Measurements from ENCODE around the gene GHR.

DNA sequence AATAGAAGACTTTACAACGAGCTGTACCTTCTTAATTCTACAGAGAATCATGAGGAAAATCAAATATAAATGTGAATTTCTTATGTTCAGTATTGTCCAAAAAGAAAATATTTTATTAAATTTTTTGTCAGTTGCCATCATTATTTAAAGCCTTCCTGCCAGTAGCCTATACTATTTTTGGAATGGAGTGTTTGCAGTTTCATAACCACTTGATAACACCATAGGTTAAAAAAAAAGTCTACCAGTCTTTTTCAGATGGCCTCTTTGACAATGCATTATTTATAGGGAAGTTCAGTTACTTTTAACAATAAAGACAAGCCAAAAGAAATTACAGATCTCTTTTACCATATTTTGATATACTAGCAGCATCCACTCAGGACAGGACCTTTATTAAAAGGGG is 253.1 kb downstream of the GHR start:
- TF ChIP-seq, protein P1, sequence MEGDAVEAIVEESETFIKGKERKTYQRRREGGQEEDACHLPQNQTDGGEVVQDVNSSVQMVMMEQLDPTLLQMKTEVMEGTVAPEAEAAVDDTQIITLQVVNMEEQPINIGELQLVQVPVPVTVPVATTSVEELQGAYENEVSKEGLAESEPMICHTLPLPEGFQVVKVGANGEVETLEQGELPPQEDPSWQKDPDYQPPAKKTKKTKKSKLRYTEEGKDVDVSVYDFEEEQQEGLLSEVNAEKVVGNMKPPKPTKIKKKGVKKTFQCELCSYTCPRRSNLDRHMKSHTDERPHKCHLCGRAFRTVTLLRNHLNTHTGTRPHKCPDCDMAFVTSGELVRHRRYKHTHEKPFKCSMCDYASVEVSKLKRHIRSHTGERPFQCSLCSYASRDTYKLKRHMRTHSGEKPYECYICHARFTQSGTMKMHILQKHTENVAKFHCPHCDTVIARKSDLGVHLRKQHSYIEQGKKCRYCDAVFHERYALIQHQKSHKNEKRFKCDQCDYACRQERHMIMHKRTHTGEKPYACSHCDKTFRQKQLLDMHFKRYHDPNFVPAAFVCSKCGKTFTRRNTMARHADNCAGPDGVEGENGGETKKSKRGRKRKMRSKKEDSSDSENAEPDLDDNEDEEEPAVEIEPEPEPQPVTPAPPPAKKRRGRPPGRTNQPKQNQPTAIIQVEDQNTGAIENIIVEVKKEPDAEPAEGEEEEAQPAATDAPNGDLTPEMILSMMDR (IDR thresholded peaks at IDR 0.05; ENCODE audit: low read length), result no peak
- no peak for TF ChIP-seq EZH2 (optimal IDR thresholded peaks at IDR 0.05; ENCODE audit: low read depth, low read length)
